Adrenal gland (tissue), 5 donors: ENCODE results near the gene TMEM9.

Experiments
- POLR2A ChIP-seq, 2 donors: fragments of 450-650 bp; IDR thresholded peaks; one replicate each; pipeline ENCODE4 v1.6.1; 2017; ENCODE audit warnings: antibody characterized with exemption in 2 of 2, mild to moderate bottlenecking in 2 of 2, moderate library complexity in 1 of 2
- TF ChIP-seq, protein P1 (sequence below), 6 experiments: fragments of 450-650 bp in 4 of 6; fragments of 200-600 bp in 2 of 6; sonication (generic) in 1 of 6; IDR thresholded peaks; 1 replicate in 5 of 6; 2 replicates in 1 of 6; pipeline versions ENCODE4 v1.5.1 to v1.8.0; 2016 to 2021; ENCODE audit warnings: antibody characterized with exemption in 6 of 6, mild to moderate bottlenecking in 2 of 6, moderate library complexity in 1 of 6
- donor health status: DM: no; HTN: no; CAD: no.

DNA sequence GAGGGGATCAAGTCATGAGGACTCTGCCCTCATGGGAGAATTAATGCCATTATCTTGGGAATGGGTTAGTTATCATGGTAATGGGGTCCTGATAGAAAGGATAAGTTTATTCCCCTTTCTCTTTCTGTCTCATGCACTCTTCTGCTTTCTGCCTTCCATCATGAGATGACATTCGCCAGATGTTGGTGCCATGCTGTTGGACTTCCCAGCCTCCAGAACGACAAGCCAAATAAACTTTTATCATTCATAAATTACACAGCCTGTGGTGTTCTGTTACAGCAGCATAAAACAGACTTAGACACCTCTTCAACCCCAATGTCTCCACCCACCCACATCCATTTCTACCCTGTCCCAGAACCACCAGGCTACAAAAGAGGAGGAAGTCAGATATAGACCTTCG, 24.4 kb upstream of the TMEM9 start:
- no peak for TF ChIP-seq POLR2A (IDR thresholded peaks at IDR 0.05)
- TF ChIP-seq, protein P1, sequence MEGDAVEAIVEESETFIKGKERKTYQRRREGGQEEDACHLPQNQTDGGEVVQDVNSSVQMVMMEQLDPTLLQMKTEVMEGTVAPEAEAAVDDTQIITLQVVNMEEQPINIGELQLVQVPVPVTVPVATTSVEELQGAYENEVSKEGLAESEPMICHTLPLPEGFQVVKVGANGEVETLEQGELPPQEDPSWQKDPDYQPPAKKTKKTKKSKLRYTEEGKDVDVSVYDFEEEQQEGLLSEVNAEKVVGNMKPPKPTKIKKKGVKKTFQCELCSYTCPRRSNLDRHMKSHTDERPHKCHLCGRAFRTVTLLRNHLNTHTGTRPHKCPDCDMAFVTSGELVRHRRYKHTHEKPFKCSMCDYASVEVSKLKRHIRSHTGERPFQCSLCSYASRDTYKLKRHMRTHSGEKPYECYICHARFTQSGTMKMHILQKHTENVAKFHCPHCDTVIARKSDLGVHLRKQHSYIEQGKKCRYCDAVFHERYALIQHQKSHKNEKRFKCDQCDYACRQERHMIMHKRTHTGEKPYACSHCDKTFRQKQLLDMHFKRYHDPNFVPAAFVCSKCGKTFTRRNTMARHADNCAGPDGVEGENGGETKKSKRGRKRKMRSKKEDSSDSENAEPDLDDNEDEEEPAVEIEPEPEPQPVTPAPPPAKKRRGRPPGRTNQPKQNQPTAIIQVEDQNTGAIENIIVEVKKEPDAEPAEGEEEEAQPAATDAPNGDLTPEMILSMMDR (IDR thresholded peaks at IDR 0.05), result no peak
